Right lobe of liver (tissue), 6 donors: ENCODE results near the gene NRXN2. TPM values are rescaled to one million over a fixed set of nuclear protein-coding genes. Genes with fewer than 3 reads are reported as not detected.

ENCODE experiments used
- ATAC-seq, 4 donors: fragments of 200-7000 bp; cut with Tn5 transposase; one replicate each; pipeline ENCODE4 v1.9.1; 2020; ENCODE audit warnings: mild to moderate bottlenecking in 4 of 4, moderate library complexity in 4 of 4
- DNase-seq, 3 donors: peaks; one replicate each; pipeline ENCODE4 v3.0.0-alpha.2; 2020
- H3K27ac ChIP-seq, 3 donors: fragments of 200-600 bp; one replicate each; pipeline ENCODE4 v1.8.0; 2022
- H3K27me3 ChIP-seq, 2 donors: fragments of 200-600 bp; one replicate each; pipeline ENCODE4 v1.8.0; 2022
- H3K36me3 ChIP-seq, 4 donors: fragments of 200-600 bp; sonication (generic) in 1 of 4; one replicate each; pipeline versions ENCODE4 v1.5.1 to v1.8.0; 2017 to 2022; ENCODE audit warnings: control low read depth in 1 of 4
- H3K4me1 ChIP-seq, 4 donors: fragments of 200-600 bp; sonication (generic) in 1 of 4; one replicate each; pipeline versions ENCODE4 v1.5.1 to v1.8.0; 2017 to 2022; ENCODE audit warnings: control low read depth in 1 of 4
- H3K4me3 ChIP-seq, 3 donors: fragments of 200-600 bp; one replicate each; pipeline ENCODE4 v1.8.0; 2022
- H3K9me3 ChIP-seq, 4 donors: fragments of 200-600 bp; sonication (generic) in 1 of 4; one replicate each; pipeline versions ENCODE4 v1.5.1 to v1.8.0; 2017 to 2022; ENCODE audit warnings: control low read depth in 1 of 4
- CTCF ChIP-seq, 4 donors: fragments of 200-600 bp in 3 of 4; fragments of 450-650 bp in 1 of 4; IDR thresholded peaks; one replicate each; pipeline versions ENCODE4 v1.5.1 to v1.8.0; 2016 to 2022; ENCODE audit warnings: antibody characterized with exemption in 4 of 4, mild to moderate bottlenecking in 2 of 4
- POLR2A ChIP-seq: fragments of 450-650 bp; IDR thresholded peaks from one replicate; pipeline ENCODE4 v1.6.1; 2017; ENCODE audit warnings: antibody characterized with exemption, mild to moderate bottlenecking
- WGBS: methylation state at CpG from one replicate; pipeline ENCODE4 v1.1.6; 2018; ENCODE audit warnings: low coverage, low lambda C conversion rate; ENCODE audit not compliant: insufficient coverage; ENCODE audit errors: missing lambda C conversion rate; 5-methylcytosine and 5-hydroxymethylcytosine counted together
- intact Hi-C, 2 donors: fragments of 100-400 bp; cut with DNase I; formaldehyde crosslinking; loops; one replicate each; pipeline versions ENCODE4 v1.11.2 to v1.14.1; 2022
- total RNA-seq, 6 experiments: library from RNA; depleted of rRNA in 2 of 6; stranded (reverse); fragments of >200 nt in 2 of 6; fragmentation: NEBNext Ultra II Directional in 3 of 6; extraction: Animal tissue kit (Norgen Biotek cat#: 25700) in 3 of 6; gene quantifications; one replicate each; pipeline versions ENCODE4 v1.1.0 to v1.2.4, GENCODE V29; 2016 to 2023
- donor health status: DM: no; HTN: yes; CAD: no.
- donor health status: DM: no; HTN: no; CAD: no.
- donor health status: DM: no; HTN: no; CAD: no.
- donor health status: DM: no; HTN: yes; CAD: no.
- donor health status: DM: no; HTN: yes; CAD: no.

NRXN2 gene
- total RNA-seq, 6 experiments from 2014 or later, result 1.6 to 7.7 (median 2.3) TPM

GRCh38 chr11:64677441-64678023 lies 45.5 kb downstream of the NRXN2 start:
- intact Hi-C loops, result no loop called here
- H3K27ac ChIP-seq, result no peak overlapping the region
- H3K4me1 ChIP-seq, result peaks cover 0 to 29% (median 0%) of the 10 kb centered on the region in 4 donors
- H3K36me3 ChIP-seq, result no peaks in the 10 kb centered on the region
- DNase-seq (peak in 1 of 3 donors; percentile 74), ATAC-seq (peak in 3 of 4 donors; percentile 47 to 78 (median 55))
- H3K9me3 ChIP-seq, result no peaks in the 10 kb centered on the region
- WGBS, result 55% methylated on average over 6 of the region's 6 CpGs
- no peaks in the 10 kb centered on the region for H3K27me3 ChIP-seq
- TF ChIP-seq CTCF (IDR thresholded peaks at IDR 0.05), result no peak
- TF ChIP-seq POLR2A, result no peak
- H3K4me3 ChIP-seq, result no peak overlapping the region

DNA sequence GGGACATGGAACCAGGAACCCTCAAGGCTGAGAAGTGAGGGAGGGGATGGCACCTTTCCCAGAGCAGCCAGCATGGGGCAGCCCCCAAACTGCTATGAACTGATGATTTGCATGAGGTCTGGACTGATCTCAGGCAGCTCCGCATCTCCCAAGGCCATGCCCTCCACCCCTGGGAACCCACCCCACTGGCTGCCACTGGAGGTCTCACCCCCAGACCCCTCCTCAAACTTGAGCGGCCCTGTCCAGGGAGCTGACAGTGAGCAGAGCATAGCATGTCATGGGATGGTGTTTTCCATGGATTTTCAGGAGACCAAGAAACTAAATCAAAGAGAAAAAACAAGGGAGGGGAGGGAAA lies 46.8 kb downstream of the NRXN2 start:
- no peak overlapping the region for H3K4me3 ChIP-seq
- no peak for ATAC-seq

GRCh38 chr11:64675450-64676260 lies 47.3 kb downstream of the NRXN2 start:
- Histone ChIP-seq H3K36me3 (no peaks in the 10 kb centered on the region), H3K27ac (no peak overlapping the region), H3K27me3 (no peaks in the 10 kb centered on the region), H3K9me3 (no peaks in the 10 kb centered on the region), H3K4me1 (peaks cover 0 to 19% (median 0%) of the 10 kb centered on the region in 4 donors), H3K4me3 (no peak overlapping the region)
- no peak for TF ChIP-seq CTCF (IDR thresholded peaks at IDR 0.05)
- no peak for TF ChIP-seq POLR2A
- intact Hi-C loops, result no loop called here
- DNase-seq (no peak), ATAC-seq (peak; percentile 14 to 53 (median 30))
- 40% methylated on average over 9 of the region's 19 CpGs for WGBS

More for the DNA sequence above, 46.8 kb downstream of the NRXN2 start:
- intact Hi-C loops, result no loop called here
- no peak overlapping the region for H3K27ac ChIP-seq
- no peak for DNase-seq
- H3K4me1 ChIP-seq, result peaks cover 0 to 24% (median 0%) of the 10 kb centered on the region in 4 donors
- H3K9me3 ChIP-seq, result no peaks in the 10 kb centered on the region
- H3K36me3 ChIP-seq, result no peaks in the 10 kb centered on the region
- no peak for TF ChIP-seq POLR2A
- TF ChIP-seq CTCF (IDR thresholded peaks at IDR 0.05), result no peak
- no peaks in the 10 kb centered on the region for H3K27me3 ChIP-seq
- 43% methylated on average over 1 of the region's 2 CpGs for WGBS

DNA sequence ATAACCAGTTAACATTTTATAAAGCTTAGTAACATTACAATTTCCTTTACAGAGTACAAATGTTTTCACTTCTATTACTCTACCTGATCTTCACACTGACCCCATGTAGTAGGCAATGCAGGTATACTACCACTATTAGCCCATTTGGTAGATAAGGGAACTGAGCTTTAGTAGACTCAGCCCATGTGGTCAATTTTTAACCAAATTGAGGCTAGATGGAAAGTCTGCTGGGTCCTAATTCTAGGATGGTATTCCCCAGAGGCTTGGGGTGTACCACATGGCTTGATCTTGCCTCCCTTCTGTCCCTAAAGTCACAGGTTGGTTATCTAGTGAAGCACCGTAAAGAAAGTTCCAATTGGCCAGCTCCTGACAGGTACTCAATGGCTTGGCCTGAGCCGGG lies 48.2 kb downstream of the NRXN2 start:
- no peak overlapping the region for H3K27ac ChIP-seq
- no peaks in the 10 kb centered on the region for H3K27me3 ChIP-seq
- no peak for ATAC-seq
- TF ChIP-seq POLR2A, result no peak
- TF ChIP-seq CTCF (IDR thresholded peaks at IDR 0.05), result no peak
- no peak for DNase-seq
- H3K9me3 ChIP-seq, result no peaks in the 10 kb centered on the region
- intact Hi-C loops, result no loop called here
- peaks cover 0 to 15% (median 0%) of the 10 kb centered on the region in 4 donors for H3K4me1 ChIP-seq
- H3K4me3 ChIP-seq, result no peak overlapping the region
- WGBS, result 100% methylated on average over 1 of the region's 2 CpGs
- H3K36me3 ChIP-seq, result no peaks in the 10 kb centered on the region
